PC-3 (cell line): ENCODE data around the gene PIEZO2. TPM values are rescaled to one million over a fixed set of nuclear protein-coding genes. Genes with fewer than 3 reads are reported as not detected.

Experiments
- ATAC-seq: fragments of 200-7000 bp; cut with Tn5 transposase; 2 replicates; pipeline ENCODE4 v1.9.1; 2020; ENCODE audit warnings: mild to moderate bottlenecking, moderate library complexity
- BruUV-seq: library from RNA; stranded (reverse); fragments of 400-500 nt; replicated peaks from 2 replicates; lab custom pipeline; 2021; lab: Mats Ljungman, UMichigan
- CTCF ChIA-PET: fragments of 300-600 bp; sonication (Branson Sonifier 250); formaldehyde crosslinking; loops from one replicate; lab custom pipeline; 2022; ENCODE audit warnings: antibody characterized with exemption; lab: Charles Lee
- POLR2A ChIA-PET: fragments of 300-600 bp; sonication (Branson Sonifier 250); formaldehyde crosslinking; loops from one replicate; lab custom pipeline; 2022; ENCODE audit warnings: antibody characterized with exemption; ENCODE audit not compliant: unreplicated experiment; lab: Charles Lee
- DNase-seq: peaks from one replicate; pipeline ENCODE4 v3.0.0-alpha.2; 2015
- H2AFZ ChIP-seq: fragments of 300-600 bp; sonication (generic); 2 replicates; pipeline ENCODE4 v1.6.0; 2016; ENCODE audit warnings: antibody characterized with exemption, low read length
- H3F3A ChIP-seq: fragments of 300-600 bp; sonication (generic); one replicate; pipeline ENCODE4 v1.6.0; 2017; ENCODE audit warnings: antibody characterized with exemption, low read length, control low read depth, mild to moderate bottlenecking; ENCODE audit not compliant: unreplicated experiment
- H3K27ac ChIP-seq: fragments of 300-600 bp; sonication (generic); 2 replicates; pipeline ENCODE4 v1.5.1; 2016; ENCODE audit warnings: mild to moderate bottlenecking, low read length
- H3K27me3 ChIP-seq: fragments of 300-600 bp; sonication (generic); 2 replicates; pipeline ENCODE4 v1.6.1; 2016; ENCODE audit warnings: low read length, mixed read lengths
- H3K36me3 ChIP-seq: fragments of 300-600 bp; sonication (generic); 2 replicates; pipeline ENCODE4 v1.6.1; 2016; ENCODE audit warnings: low read depth, mixed run types, low read length, mixed read lengths
- H3K4me1 ChIP-seq: fragments of 300-600 bp; sonication (generic); 2 replicates; pipeline ENCODE4 v1.5.1; 2016; ENCODE audit warnings: low read length; ENCODE audit not compliant: insufficient read depth
- H3K4me2 ChIP-seq: fragments of 300-600 bp; sonication (generic); 2 replicates; pipeline ENCODE4 v1.6.0; 2016; ENCODE audit warnings: low read length
- H3K4me3 ChIP-seq: fragments of 300-600 bp; sonication (generic); 2 replicates; pipeline ENCODE4 v1.5.1; 2016; ENCODE audit warnings: mild to moderate bottlenecking, low read length, mixed read lengths
- H3K79me2 ChIP-seq: fragments of 300-600 bp; sonication (generic); 2 replicates; pipeline ENCODE4 v1.6.1; 2017; ENCODE audit warnings: low read length, mixed read lengths
- H3K9ac ChIP-seq: fragments of 300-600 bp; sonication (generic); 2 replicates; pipeline ENCODE4 v1.6.0; 2016; ENCODE audit warnings: mild to moderate bottlenecking, low read length
- H3K9me2 ChIP-seq: fragments of 300-600 bp; sonication (generic); replicated peaks from 2 replicates; pipeline ENCODE4 v1.6.1; 2016; ENCODE audit warnings: mixed run types, low read length, mixed read lengths
- H3K9me3 ChIP-seq: fragments of 300-600 bp; sonication (generic); 2 replicates; pipeline ENCODE4 v1.6.1; 2016; ENCODE audit warnings: low read length, mixed read lengths
- H4K20me1 ChIP-seq: fragments of 300-600 bp; sonication (generic); 2 replicates; pipeline ENCODE4 v1.6.1; 2016; ENCODE audit warnings: low read length, mixed read lengths
- CTCF ChIP-seq: fragments of 300-600 bp; sonication (generic); conservative IDR thresholded peaks from 2 replicates; pipeline ENCODE4 v1.5.1; 2017; ENCODE audit warnings: antibody characterized with exemption, low read depth, mild to moderate bottlenecking, low read length
- EZH2 ChIP-seq: fragments of 300-600 bp; sonication (generic); IDR thresholded peaks from one replicate; pipeline ENCODE4 v1.6.1; 2017; ENCODE audit warnings: antibody characterized with exemption, mild to moderate bottlenecking, low read length; ENCODE audit not compliant: unreplicated experiment
- EZH2phosphoT487 ChIP-seq: fragments of 300-600 bp; sonication (generic); IDR thresholded peaks from 2 replicates; pipeline ENCODE4 v1.6.1; 2018; ENCODE audit warnings: mild to moderate bottlenecking, antibody characterized with exemption, low read length, borderline replicate concordance
- intact Hi-C: fragments of 100-400 bp; cut with micrococcal nuclease; formaldehyde crosslinking; loops from 2 replicates; pipeline ENCODE4 v1.9.0; 2023
- total RNA-seq: library from RNA; depleted of rRNA; stranded (reverse); fragments of >200 nt; gene quantifications from 2 replicates; pipeline ENCODE4 v1.2.3, GENCODE V29; 2014

PIEZO2 gene
- total RNA-seq, 1 experiment from 2014 or later: not detected

GRCh38 chr18:10858477-10858876 lies 290.9 kb downstream of the PIEZO2 start:
- intact Hi-C loops: loop anchor here (10.0 kb wide), 2 partner anchors 294 to 884 kb away; no protein-coding TSS in a partner anchor
- TF ChIP-seq EZH2: no peak
- no peak for TF ChIP-seq EZH2phosphoT487
- TF ChIP-seq CTCF: no peak
- Histone ChIP-seq H3K4me2 (no peak overlapping the region), H3K79me2 (no peaks in the 10 kb centered on the region), H3F3A (no peaks in the 10 kb centered on the region), H3K4me1 (no peaks in the 10 kb centered on the region), H2AFZ (no peak overlapping the region), H3K36me3 (no peaks in the 10 kb centered on the region), H4K20me1 (no peaks in the 10 kb centered on the region), H3K9me3 (no peaks in the 10 kb centered on the region), H3K4me3 (no peak overlapping the region), H3K9me2 (no peaks in the 10 kb centered on the region), H3K27me3 (peaks cover 78% of the 10 kb centered on the region), H3K9ac (no peak overlapping the region), H3K27ac (no peak overlapping the region)
- DNase-seq (no peak), ATAC-seq (no peak)
- ChIA-PET CTCF (no interaction called here), POLR2A (no interaction called here)
- BruUV-seq: no TSS peak

GRCh38 chr18:10856132-10856531 lies 293.2 kb downstream of the PIEZO2 start:
- TF ChIP-seq EZH2phosphoT487 (no peak), EZH2 (no peak), CTCF (no peak)
- no peaks in the 10 kb centered on the region for H3K36me3 ChIP-seq
- H3K27ac ChIP-seq: no peak overlapping the region
- H3K9me2 ChIP-seq: no peaks in the 10 kb centered on the region
- POLR2A ChIA-PET: no interaction called here
- peaks cover 78% of the 10 kb centered on the region for H3K27me3 ChIP-seq
- H3K4me3 ChIP-seq: no peak overlapping the region
- DNase-seq (no peak), ATAC-seq (no peak)
- H4K20me1 ChIP-seq: no peaks in the 10 kb centered on the region
- no TSS peak for BruUV-seq
- intact Hi-C loops: loop anchor here (10.0 kb wide), 2 partner anchors 291 to 881 kb away; no protein-coding TSS in a partner anchor
- H2AFZ ChIP-seq: no peak overlapping the region
- no peak overlapping the region for H3K9ac ChIP-seq
- no peak overlapping the region for H3K4me2 ChIP-seq
- H3K9me3 ChIP-seq: no peaks in the 10 kb centered on the region
- H3K4me1 ChIP-seq: no peaks in the 10 kb centered on the region
- H3F3A ChIP-seq: no peaks in the 10 kb centered on the region
- CTCF ChIA-PET: no interaction called here
- no peaks in the 10 kb centered on the region for H3K79me2 ChIP-seq

- POLR2A ChIA-PET: no interaction called here
- no peaks in the 10 kb centered on the region for H3K4me1 ChIP-seq
- no peak for ATAC-seq
- CTCF ChIA-PET: interaction anchor here (2.1 kb wide), 1 partner anchor 302 kb away, joined by 8 read pairs; no protein-coding TSS in a partner anchor
- no peaks in the 10 kb centered on the region for H3K9me2 ChIP-seq
- TF ChIP-seq CTCF (no peak), EZH2 (no peak)
- BruUV-seq: no TSS peak
- no peak overlapping the region for H3K9ac ChIP-seq
- no peak for DNase-seq
- H3K79me2 ChIP-seq: no peaks in the 10 kb centered on the region
- no peak overlapping the region for H3K4me2 ChIP-seq
- H3K27me3 ChIP-seq: peaks cover 78% of the 10 kb centered on the region
- H3K36me3 ChIP-seq: no peaks in the 10 kb centered on the region
- no peak overlapping the region for H3K27ac ChIP-seq
- H4K20me1 ChIP-seq: no peaks in the 10 kb centered on the region
- no peak overlapping the region for H2AFZ ChIP-seq
- intact Hi-C loops: loop anchor here (5.0 to 10.0 kb wide), 3 partner anchors 288 to 878 kb away; no protein-coding TSS in a partner anchor
- H3K4me3 ChIP-seq: no peak overlapping the region
- H3K9me3 ChIP-seq: no peaks in the 10 kb centered on the region
- no peaks in the 10 kb centered on the region for H3F3A ChIP-seq
These were observed 296.7 kb downstream of the PIEZO2 start for GRCh38 chr18:10852385-10853303.
